MG63 (cell line): Measurements from ENCODE around the gene PAPPA. TPM values are rescaled to one million over a fixed set of nuclear protein-coding genes. Genes with fewer than 3 reads are reported as not detected.

Experiments used
- DNase-seq: peaks from one replicate; pipeline ENCODE4 v3.0.0-alpha.2; 2020
- H3K27me3 ChIP-seq: fragments of 250-450 bp; sonication (Bioruptor Pico); 2 replicates; pipeline ENCODE4 v1.5.1; 2020; ENCODE audit warnings: mild to moderate bottlenecking, moderate library complexity
- H3K36me3 ChIP-seq: fragments of 250-450 bp; sonication (Bioruptor Pico); 2 replicates; pipeline ENCODE4 v1.5.1; 2020; ENCODE audit warnings: mild to moderate bottlenecking, moderate library complexity
- H3K4me3 ChIP-seq: fragments of 250-450 bp; sonication (Bioruptor Pico); 2 replicates; pipeline ENCODE4 v1.5.1; 2020; ENCODE audit warnings: mild to moderate bottlenecking, moderate library complexity
- H3K9me3 ChIP-seq: fragments of 250-450 bp; sonication (Bioruptor Pico); 2 replicates; pipeline ENCODE4 v1.5.1; 2020; ENCODE audit warnings: mild to moderate bottlenecking, moderate library complexity
- total RNA-seq: library from RNA; depleted of rRNA; stranded (reverse); fragments of >200 nt; shearing (Covaris generic); gene quantifications from 2 replicates; pipeline ENCODE4 v1.2.3, GENCODE V29; 2014; ENCODE audit warnings: low replicate concordance

PAPPA gene
- total RNA-seq, 1 experiment from 2014 or later: 0.10 TPM

DNA sequence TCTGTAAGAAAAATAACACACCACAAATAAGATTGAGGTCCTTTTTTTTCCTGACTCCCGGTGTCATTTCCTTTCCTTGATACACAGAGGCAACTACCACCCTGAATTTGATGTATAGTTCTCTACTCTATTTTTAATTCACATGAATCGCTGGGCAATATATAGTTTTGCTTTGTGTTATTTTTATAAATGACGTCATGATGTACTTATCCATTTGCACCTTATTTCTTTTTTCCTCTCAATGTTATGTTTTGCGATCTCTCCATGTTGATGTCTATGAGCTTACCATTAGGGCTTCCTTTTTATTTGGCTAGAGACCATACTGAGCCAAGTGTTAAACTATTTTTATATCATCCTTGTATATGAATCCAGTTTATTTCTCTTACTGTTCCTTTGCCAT, 175.9 kb downstream of the PAPPA start:
- Histone ChIP-seq H3K9me3 (no peaks in the 10 kb centered on the region), H3K36me3 (no peaks in the 10 kb centered on the region), H3K27me3 (no peaks in the 10 kb centered on the region), H3K4me3 (no peak overlapping the region)
- no peak for DNase-seq

DNA sequence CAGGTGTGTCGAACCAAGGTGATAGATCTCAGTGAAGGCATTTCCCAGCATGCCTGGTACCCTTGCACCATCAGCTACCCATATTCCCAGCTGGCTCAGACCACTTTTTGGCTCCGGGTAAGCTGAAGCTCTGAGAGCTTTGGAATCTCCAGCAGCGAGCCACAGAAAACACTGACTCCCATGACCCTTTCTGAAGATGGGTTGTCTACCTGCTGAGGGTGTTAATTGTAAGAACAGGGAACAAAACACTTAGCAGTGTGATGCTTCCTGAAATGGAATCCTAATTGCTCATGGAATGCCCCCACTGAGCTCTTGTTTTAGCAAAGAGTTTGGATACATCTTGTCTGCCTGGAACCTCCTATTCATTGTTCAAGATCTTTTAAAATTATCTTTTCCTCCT, 177.7 kb downstream of the PAPPA start:
- Histone ChIP-seq H3K27me3 (no peaks in the 10 kb centered on the region), H3K9me3 (no peaks in the 10 kb centered on the region), H3K36me3 (no peaks in the 10 kb centered on the region), H3K4me3 (no peak overlapping the region)
- no peak for DNase-seq

DNA sequence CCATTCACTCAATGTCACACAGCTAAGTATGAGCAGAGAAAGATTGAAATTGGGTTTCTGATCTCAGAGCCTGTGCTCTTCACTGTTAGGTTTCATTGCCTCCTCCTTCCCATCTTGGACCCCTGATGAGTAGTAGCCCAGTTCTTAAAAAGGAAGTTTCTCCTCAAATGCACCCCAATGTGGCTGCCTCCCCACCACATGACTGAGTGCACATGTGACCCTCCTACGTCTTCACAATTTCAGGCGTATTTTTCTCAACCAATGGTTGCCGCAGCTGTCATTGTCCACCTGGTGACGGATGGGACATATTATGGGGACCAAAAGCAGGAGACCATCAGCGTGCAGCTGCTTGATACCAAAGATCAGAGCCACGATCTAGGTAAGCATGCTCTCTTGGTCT, 178.5 kb downstream of the PAPPA start:
- Histone ChIP-seq H3K36me3 (no peaks in the 10 kb centered on the region), H3K27me3 (no peaks in the 10 kb centered on the region), H3K9me3 (no peaks in the 10 kb centered on the region), H3K4me3 (no peak overlapping the region)
- DNase-seq: no peak

DNA sequence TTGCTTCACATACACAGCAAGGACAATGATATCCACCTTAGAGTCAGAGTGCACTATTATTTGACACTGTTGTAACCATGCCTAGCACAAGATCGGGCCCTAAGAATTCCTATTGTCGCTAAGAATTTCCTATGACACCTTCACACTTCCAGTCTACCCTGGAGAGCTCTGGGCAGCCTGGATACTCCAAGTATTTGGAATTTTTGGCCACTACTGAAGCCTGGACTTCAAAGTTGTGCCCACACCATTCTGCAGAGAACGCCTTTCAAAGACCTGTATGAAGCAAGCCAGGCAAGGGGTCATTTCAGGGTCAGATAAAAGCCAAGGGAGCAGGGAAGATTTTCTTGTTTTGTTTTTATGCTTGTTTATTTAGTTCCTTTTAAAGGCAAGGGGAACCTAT, 179.7 kb downstream of the PAPPA start:
- DNase-seq: no peak
- no peak overlapping the region for H3K4me3 ChIP-seq
- H3K36me3 ChIP-seq: no peaks in the 10 kb centered on the region
- no peaks in the 10 kb centered on the region for H3K27me3 ChIP-seq
- no peaks in the 10 kb centered on the region for H3K9me3 ChIP-seq

DNA sequence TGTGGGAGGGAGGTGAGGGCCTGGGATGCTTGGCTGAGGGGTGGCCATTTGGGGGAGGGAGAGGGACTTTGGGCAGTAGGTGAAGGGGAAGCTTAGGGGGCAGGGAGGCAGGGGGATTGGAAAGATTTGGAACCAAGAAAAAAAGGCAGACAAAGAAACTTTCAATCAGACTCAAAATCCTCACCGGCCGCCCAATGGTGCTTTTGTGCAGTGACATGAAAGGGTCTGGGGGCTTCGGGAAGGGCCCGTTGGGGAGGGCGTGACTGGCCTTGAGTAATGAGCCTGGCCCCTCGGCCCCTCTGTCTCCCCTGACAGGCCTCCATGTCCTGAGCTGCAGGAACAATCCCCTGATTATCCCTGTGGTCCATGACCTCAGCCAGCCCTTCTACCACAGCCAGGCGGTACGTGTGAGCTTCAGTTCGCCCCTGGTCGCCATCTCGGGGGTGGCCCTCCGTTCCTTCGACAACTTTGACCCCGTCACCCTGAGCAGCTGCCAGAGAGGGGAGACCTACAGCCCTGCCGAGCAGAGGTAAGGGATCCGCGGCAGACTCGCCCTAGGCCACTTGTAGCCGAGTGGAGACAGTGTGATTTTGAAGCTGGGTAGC, 181.1 kb downstream of the PAPPA start:
- H3K36me3 ChIP-seq: no peaks in the 10 kb centered on the region
- no peaks in the 10 kb centered on the region for H3K9me3 ChIP-seq
- no peak for DNase-seq
- H3K27me3 ChIP-seq: no peaks in the 10 kb centered on the region
- H3K4me3 ChIP-seq: no peak overlapping the region

DNA sequence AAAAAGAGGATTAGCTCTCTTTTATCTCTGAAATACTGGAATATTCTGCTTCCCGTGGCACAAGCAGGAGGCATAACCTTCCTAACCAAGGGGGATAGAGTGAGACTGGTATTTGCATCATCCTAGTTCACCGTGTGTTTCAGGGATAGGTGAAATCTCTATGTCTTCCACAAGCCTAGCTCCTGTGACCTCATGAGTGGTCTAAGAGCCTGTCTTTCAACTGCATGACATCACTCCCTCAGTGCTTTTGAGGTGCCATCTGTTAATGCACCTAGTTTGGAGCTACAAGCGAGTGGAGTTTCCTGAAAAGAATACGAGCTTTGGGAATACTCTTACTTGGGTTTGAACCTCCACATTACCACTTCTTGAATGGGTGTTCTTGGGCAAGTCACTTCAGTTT, 181.8 kb downstream of the PAPPA start:
- Histone ChIP-seq H3K4me3 (no peak overlapping the region), H3K36me3 (no peaks in the 10 kb centered on the region), H3K9me3 (no peaks in the 10 kb centered on the region), H3K27me3 (no peaks in the 10 kb centered on the region)
- no peak for DNase-seq

DNA sequence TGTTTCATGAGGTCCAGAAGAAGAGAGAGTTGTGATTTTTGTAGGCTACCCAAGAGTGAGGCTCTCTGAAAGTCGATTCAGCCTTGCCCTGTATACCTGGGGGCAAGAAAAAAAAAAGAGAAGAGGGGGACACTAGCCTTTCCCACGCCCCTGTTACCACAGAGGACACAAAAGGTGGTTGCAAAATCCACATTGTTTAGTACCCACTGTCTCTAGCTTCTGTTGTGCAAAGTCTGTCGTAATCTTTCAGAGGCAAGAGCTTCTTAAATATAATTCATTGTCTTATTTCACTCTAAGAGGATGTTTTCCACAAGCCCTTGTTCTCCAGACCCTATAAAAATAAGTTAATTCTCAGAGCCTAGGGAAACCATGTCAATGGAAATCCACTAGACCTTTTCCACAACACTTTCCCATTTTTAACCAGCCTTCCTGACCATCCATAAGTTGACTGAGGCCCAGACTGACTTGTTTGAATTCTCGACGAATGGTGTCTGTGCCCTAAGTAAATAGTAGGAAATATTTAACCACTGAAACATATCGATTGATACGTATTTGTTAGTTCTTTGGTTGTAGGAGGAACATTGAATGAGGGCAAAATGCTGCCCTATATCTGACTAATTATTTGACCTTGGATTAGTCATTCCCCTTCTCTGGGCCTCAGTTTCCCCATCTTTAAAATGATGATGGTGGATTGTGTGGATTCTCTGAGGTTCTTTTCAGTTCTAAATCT, 182.7 kb downstream of the PAPPA start:
- H3K9me3 ChIP-seq: no peaks in the 10 kb centered on the region
- no peaks in the 10 kb centered on the region for H3K36me3 ChIP-seq
- H3K4me3 ChIP-seq: no peak overlapping the region
- no peaks in the 10 kb centered on the region for H3K27me3 ChIP-seq
- DNase-seq: no peak

DNA sequence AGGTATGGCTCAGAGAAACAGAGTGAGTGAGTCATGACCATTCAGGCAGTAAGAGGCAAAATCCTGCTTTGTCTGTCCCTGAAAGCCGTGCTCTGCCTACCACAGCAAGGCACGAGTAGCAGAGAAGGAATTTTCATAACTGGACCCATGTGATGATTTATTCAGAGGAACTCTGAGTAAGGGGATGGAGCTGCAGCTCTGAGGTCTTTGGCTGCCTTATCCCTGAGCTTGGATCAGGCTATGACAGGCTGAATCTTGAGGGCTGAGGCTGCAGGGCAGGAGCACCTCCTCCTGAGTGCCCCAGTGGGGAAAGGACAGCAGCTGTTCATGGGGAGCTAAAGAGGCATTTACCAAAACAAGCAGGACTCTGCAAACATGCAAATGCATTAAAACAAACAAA, 183.4 kb downstream of the PAPPA start:
- peak; percentile 37 for DNase-seq
- no peak overlapping the region for H3K4me3 ChIP-seq
- no peaks in the 10 kb centered on the region for H3K36me3 ChIP-seq
- peaks cover 3% of the 10 kb centered on the region; the same call in 1 of the 2 replicates for H3K9me3 ChIP-seq
- H3K27me3 ChIP-seq: no peaks in the 10 kb centered on the region

DNA sequence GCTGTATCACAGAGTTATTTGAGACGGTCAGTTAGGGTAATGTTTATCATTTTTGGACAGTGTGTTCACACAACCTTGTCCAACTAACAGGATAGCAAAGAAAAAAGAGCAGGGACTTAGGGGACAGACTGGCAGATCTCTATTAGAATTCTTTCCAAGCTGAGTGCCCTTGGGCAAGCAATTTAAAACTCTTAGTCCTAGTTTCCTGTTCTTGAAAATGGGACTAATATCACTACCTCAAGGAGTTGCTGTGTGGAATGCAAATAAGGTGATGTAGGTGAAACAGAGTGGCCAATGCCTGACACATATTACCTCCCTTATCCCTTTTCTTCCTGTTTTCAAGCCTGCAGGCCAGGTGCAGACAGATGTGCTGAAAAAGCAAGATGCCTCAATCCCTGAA, 186.7 kb downstream of the PAPPA start:
- H3K27me3 ChIP-seq: no peaks in the 10 kb centered on the region
- H3K36me3 ChIP-seq: no peaks in the 10 kb centered on the region
- peaks cover 10% of the 10 kb centered on the region; the same call in 1 of the 2 replicates for H3K9me3 ChIP-seq
- DNase-seq: no peak
- H3K4me3 ChIP-seq: no peak overlapping the region

DNA sequence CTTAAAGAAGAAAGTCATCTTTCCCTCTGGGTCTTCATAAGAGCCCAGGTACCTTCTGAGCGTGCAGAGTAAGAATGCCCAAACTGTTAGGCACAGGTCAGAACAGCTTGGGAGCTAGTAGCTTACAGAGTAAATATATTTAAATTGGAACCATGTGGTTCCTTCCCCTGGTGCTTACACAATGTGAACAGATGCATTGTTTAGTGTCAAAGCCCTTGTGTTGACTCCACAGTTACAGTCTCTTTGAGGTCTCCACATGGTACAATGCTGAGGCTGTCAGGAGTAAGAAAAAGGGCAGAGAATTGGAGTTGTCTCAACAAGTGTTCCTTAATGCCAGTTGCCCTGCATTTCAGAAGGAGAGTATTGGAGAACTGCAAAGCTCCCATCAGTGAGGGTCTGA, 188.5 kb downstream of the PAPPA start:
- H3K36me3 ChIP-seq: no peaks in the 10 kb centered on the region
- H3K9me3 ChIP-seq: peaks cover 10% of the 10 kb centered on the region; the same call in 1 of the 2 replicates
- no peak overlapping the region for H3K4me3 ChIP-seq
- no peak for DNase-seq
- H3K27me3 ChIP-seq: no peaks in the 10 kb centered on the region

DNA sequence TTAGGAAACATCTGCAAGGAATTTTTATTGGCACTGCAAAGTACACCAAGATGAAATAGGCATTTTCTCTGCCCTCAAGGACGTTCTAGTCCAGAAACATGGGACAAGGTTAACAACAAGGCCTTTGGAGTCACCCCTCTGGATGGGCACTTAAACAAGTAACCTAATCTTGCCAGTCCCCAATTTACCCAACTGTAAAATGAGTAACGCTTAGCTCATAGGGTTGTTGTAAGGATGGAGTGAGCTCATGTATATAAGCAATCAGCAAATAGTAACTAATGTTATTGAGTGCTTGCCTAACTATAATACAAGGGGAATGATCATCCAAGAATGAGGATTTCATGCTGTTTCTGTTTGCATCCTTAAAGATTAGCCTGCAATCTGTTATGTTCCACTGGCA, 189.3 kb downstream of the PAPPA start:
- Histone ChIP-seq H3K4me3 (no peak overlapping the region), H3K36me3 (no peaks in the 10 kb centered on the region), H3K27me3 (no peaks in the 10 kb centered on the region), H3K9me3 (peaks cover 10% of the 10 kb centered on the region; the same call in 1 of the 2 replicates)
- peak; percentile 25 for DNase-seq

DNA sequence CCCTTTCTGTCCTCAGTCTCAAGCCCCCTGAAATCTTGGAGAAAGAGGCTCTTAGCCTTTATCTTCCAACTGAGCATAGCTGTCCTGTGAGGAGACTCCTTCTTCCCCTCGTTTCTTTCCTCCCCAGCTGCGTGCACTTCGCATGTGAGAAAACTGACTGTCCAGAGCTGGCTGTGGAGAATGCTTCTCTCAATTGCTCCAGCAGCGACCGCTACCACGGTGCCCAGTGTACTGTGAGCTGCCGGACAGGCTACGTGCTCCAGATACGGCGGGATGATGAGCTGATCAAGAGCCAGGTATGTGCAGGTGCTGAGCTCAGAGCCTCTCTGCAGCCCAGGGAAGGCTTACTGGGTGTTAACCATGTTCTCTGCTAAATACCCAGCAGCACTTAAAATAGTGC, 190.8 kb downstream of the PAPPA start:
- Histone ChIP-seq H3K9me3 (peaks cover 10% of the 10 kb centered on the region; the same call in 1 of the 2 replicates), H3K27me3 (no peaks in the 10 kb centered on the region), H3K36me3 (no peaks in the 10 kb centered on the region), H3K4me3 (no peak overlapping the region)
- no peak for DNase-seq

DNA sequence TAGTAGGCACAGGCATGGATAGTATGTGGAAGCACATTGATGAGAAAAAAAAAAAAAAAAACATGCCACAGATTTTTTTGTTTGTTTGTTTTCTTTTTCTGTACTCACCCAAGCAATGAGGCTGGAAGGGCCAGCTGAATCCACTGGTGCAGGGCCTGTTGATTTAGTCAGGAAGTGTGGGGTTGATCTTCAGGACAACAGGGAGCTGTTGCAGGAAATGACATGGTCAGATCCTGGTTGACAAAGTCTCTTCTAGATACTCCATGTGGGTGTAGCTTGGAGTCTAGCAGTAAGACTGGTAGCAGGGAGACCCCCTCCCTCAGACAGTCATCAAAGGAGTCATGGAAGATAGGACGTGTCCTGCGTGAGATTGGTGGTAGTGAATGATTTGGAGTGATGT, 191.8 kb downstream of the PAPPA start:
- Histone ChIP-seq H3K36me3 (no peaks in the 10 kb centered on the region), H3K4me3 (no peak overlapping the region), H3K27me3 (no peaks in the 10 kb centered on the region), H3K9me3 (peaks cover 10% of the 10 kb centered on the region; the same call in 1 of the 2 replicates)
- no peak for DNase-seq

DNA sequence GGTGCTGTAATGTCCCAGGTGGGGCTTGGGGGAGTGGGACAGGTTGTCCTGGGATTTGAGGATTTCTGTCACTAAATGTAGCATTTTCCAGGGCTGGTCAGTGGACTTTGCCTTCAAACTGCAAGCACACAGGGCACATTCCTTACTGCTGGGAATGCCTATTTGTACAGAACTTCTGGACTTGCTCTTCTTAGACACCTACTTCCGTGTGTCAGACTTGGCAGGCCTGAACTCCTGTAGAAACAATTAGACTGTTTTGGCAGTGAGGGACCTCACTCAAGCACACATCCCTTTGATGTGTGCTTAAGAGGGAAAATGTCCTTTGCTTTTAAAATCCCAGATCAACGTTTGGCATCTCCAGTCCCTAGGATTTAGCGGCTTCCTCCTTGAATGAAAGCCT, 192.2 kb downstream of the PAPPA start:
- DNase-seq: no peak
- Histone ChIP-seq H3K27me3 (no peaks in the 10 kb centered on the region), H3K4me3 (no peak overlapping the region), H3K9me3 (peaks cover 10% of the 10 kb centered on the region; the same call in 1 of the 2 replicates), H3K36me3 (no peaks in the 10 kb centered on the region)

DNA sequence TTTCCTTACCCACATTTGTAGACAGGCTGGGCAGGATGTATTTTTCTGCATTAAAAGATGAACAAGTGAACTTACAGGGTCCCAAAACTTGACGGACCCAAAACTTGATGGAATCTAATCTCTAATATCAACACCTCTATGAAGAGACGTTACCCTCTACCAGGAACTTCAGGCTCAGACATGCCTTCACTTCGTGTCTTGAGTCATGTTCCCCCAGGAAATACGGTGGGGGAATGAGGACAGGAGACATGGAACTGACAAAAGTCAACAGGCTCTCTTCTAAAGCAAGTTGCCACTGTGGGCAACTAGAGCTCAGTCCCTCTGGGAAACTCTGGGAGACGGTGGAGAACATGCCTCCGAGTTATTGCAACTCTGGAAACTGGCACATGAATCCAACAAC, 196.1 kb downstream of the PAPPA start:
- no peaks in the 10 kb centered on the region for H3K9me3 ChIP-seq
- no peaks in the 10 kb centered on the region for H3K36me3 ChIP-seq
- DNase-seq: no peak

DNA sequence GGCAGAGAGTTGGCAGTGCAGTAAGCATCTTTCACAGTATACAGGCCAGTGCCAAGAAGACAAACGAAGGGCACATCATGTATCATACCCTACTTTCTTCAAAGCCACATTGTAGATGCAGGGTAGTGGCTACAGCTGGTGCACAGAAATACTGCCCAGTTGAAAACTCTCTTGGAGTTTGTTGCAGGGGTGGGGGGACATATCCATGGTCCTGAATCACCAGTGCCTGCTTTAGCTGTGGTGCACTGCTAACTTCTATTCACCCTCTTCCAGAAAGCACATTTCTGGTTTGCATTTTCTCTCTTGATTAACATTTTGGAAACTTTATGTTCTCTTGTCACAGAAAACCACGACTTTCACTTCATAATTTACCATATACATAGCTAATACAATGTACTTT, 196.6 kb downstream of the PAPPA start:
- Histone ChIP-seq H3K36me3 (no peaks in the 10 kb centered on the region), H3K9me3 (no peaks in the 10 kb centered on the region), H3K4me3 (no peak overlapping the region), H3K27me3 (0 out of 2 replicates have a peak, but pooled peaks cover 3% of the 10 kb centered on the region)
- DNase-seq: no peak

More for the DNA sequence above, 196.1 kb downstream of the PAPPA start:
- Histone ChIP-seq H3K4me3 (no peak overlapping the region), H3K27me3 (0 out of 2 replicates have a peak, but pooled peaks cover 3% of the 10 kb centered on the region)

DNA sequence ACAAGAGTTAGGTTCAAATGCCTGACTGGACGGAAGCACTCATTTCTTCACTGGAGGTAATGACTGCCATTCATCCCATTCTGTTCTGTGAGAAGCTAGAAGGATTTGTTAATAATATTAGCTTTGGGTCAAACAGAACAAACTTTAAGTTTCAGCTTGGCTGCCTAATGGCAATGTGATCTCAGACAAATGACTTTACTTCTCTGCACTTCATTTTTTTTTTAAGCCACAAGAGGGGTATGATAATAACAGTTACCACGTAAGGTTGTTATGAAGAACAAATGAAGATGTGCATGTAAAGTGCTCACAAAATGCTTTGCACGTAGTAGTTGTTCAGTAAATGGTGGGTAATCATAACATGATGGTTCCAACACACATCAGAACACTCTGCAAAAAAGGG, 199.4 kb downstream of the PAPPA start:
- DNase-seq: no peak
- 0 out of 2 replicates have a peak, but pooled peaks cover 3% of the 10 kb centered on the region for H3K27me3 ChIP-seq
- no peak overlapping the region for H3K4me3 ChIP-seq
- H3K36me3 ChIP-seq: no peaks in the 10 kb centered on the region
- H3K9me3 ChIP-seq: no peaks in the 10 kb centered on the region
